HL-60 (cell line): Measurements from ENCODE around the gene MAMSTR.

Source experiments
- DNase-seq, 2 experiments: peaks; one replicate each; pipeline ENCODE4 v3.0.0-alpha.2; 2010 to 2020; ENCODE audit warnings: low read depth in 1 of 2, low spot score in 1 of 2
- H3K27ac ChIP-seq: fragments of 250-450 bp; sonication (Bioruptor Pico); replicated peaks from 2 replicates; pipeline ENCODE4 v1.5.1; 2020; ENCODE audit warnings: mild to moderate bottlenecking, moderate library complexity
- H3K27me3 ChIP-seq: fragments of 250-450 bp; sonication (Bioruptor Pico); 2 replicates; pipeline ENCODE4 v1.5.1; 2021; ENCODE audit warnings: mild to moderate bottlenecking, moderate library complexity; ENCODE audit not compliant: insufficient read depth, poor library complexity, severe bottlenecking
- H3K4me3 ChIP-seq: replicated peaks from 2 replicates; pipeline ENCODE4 v1.5.1; 2011; ENCODE audit warnings: mild to moderate bottlenecking, control low read depth, low read length; ENCODE audit not compliant: insufficient read depth
- GABPA ChIP-seq: IDR thresholded peaks from 2 replicates; pipeline ENCODE4 v1.6.1; 2012; ENCODE audit warnings: low read depth
- POLR2AphosphoS5 ChIP-seq: IDR thresholded peaks from 2 replicates; pipeline ENCODE4 v1.6.1; 2012; ENCODE audit warnings: low read depth
- SPI1 ChIP-seq: IDR thresholded peaks from 2 replicates; pipeline ENCODE4 v1.6.1; 2012; ENCODE audit warnings: low read depth, mild to moderate bottlenecking, borderline replicate concordance
- TF ChIP-seq, protein P1 (sequence below): IDR thresholded peaks from 2 replicates; pipeline ENCODE4 v1.6.1; 2012; ENCODE audit warnings: low read depth; ENCODE audit not compliant: insufficient replicate concordance
- TF ChIP-seq, protein P2 (sequence below): IDR thresholded peaks from one replicate; pipeline ENCODE4 v1.5.1; 2011; ENCODE audit warnings: low read length, control low read depth, inconsistent platforms; ENCODE audit not compliant: insufficient read depth

The MAMSTR gene

DNA sequence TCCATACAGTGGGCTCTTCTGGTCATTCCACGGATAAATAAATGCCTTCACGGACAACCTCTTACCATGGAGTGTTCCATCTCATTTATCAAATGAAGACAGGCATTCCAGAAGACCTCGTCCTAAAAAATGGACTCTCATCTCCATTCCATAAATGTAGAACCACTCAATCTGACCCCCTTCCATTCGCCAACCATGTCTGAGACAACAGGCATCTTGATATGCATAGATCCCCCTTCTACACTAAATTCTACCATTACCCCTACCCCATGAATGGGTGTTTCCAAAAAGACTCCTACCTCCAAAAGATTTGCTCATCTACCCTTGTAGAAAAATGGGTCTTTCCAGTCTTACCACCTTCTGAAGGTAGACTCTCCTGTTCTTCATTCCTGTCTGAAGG, 11.9 kb upstream of the MAMSTR start:
- H3K27ac ChIP-seq, result no peak overlapping the region
- DNase-seq, result no peak
- no peaks in the 10 kb centered on the region for H3K27me3 ChIP-seq
- no peak overlapping the region for H3K4me3 ChIP-seq
- TF ChIP-seq SPI1 (no peak), POLR2AphosphoS5 (no peak), GABPA (no peak)
- TF ChIP-seq, protein P1, sequence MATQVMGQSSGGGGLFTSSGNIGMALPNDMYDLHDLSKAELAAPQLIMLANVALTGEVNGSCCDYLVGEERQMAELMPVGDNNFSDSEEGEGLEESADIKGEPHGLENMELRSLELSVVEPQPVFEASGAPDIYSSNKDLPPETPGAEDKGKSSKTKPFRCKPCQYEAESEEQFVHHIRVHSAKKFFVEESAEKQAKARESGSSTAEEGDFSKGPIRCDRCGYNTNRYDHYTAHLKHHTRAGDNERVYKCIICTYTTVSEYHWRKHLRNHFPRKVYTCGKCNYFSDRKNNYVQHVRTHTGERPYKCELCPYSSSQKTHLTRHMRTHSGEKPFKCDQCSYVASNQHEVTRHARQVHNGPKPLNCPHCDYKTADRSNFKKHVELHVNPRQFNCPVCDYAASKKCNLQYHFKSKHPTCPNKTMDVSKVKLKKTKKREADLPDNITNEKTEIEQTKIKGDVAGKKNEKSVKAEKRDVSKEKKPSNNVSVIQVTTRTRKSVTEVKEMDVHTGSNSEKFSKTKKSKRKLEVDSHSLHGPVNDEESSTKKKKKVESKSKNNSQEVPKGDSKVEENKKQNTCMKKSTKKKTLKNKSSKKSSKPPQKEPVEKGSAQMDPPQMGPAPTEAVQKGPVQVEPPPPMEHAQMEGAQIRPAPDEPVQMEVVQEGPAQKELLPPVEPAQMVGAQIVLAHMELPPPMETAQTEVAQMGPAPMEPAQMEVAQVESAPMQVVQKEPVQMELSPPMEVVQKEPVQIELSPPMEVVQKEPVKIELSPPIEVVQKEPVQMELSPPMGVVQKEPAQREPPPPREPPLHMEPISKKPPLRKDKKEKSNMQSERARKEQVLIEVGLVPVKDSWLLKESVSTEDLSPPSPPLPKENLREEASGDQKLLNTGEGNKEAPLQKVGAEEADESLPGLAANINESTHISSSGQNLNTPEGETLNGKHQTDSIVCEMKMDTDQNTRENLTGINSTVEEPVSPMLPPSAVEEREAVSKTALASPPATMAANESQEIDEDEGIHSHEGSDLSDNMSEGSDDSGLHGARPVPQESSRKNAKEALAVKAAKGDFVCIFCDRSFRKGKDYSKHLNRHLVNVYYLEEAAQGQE, result no peak
- TF ChIP-seq, protein P2, sequence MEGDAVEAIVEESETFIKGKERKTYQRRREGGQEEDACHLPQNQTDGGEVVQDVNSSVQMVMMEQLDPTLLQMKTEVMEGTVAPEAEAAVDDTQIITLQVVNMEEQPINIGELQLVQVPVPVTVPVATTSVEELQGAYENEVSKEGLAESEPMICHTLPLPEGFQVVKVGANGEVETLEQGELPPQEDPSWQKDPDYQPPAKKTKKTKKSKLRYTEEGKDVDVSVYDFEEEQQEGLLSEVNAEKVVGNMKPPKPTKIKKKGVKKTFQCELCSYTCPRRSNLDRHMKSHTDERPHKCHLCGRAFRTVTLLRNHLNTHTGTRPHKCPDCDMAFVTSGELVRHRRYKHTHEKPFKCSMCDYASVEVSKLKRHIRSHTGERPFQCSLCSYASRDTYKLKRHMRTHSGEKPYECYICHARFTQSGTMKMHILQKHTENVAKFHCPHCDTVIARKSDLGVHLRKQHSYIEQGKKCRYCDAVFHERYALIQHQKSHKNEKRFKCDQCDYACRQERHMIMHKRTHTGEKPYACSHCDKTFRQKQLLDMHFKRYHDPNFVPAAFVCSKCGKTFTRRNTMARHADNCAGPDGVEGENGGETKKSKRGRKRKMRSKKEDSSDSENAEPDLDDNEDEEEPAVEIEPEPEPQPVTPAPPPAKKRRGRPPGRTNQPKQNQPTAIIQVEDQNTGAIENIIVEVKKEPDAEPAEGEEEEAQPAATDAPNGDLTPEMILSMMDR, result no peak

GRCh38 chr19:48728911-48729664, 9.6 kb upstream of the MAMSTR start:
- no peak overlapping the region for H3K4me3 ChIP-seq
- no peak overlapping the region for H3K27ac ChIP-seq

DNA sequence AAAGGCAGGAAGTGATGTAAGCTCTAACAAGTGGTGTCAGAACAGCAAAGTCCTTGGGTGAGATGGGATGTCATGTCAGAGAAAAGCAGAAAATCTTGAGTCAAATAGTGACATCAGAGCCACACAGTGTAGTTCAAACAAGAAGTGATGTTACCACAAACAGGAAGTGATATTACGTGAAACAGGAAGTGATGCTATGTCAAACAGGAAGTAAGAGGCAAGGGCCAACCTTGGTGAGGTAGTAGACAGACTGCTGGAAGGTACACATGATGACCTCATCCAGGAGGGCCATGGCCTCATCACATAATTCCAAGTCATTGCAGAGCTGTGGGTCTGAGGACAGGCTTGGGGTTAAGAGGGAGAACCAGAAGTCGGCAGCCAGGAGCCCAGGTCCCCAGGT, 7.0 kb upstream of the MAMSTR start:
- peak; percentile 84 for TF ChIP-seq SPI1
- TF ChIP-seq, protein P2, result no peak
- TF ChIP-seq, protein P1, result no peak
- no peak for TF ChIP-seq POLR2AphosphoS5
- peak; percentile 91 for TF ChIP-seq GABPA
- H3K4me3 ChIP-seq, result no peak overlapping the region
- H3K27ac ChIP-seq, result peak overlapping the region; percentile 25; the same call in 1 of the 2 replicates
- H3K27me3 ChIP-seq, result no peaks in the 10 kb centered on the region
- peak; percentile 61 to 91 for DNase-seq

More at GRCh38 chr19:48728911-48729664, 9.6 kb upstream of the MAMSTR start:
- TF ChIP-seq SPI1, result no peak
- TF ChIP-seq, protein P2, result no peak
- no peak for TF ChIP-seq GABPA
- H3K27me3 ChIP-seq, result no peaks in the 10 kb centered on the region
- no peak for DNase-seq
